ENCODE measurements around the gene NCOA5.

Gene NCOA5

GRCh38 chr20:46088409-46089166, 1.2 kb downstream of the NCOA5 start:
- no peak for DNase-seq

GRCh38 chr20:46087161-46087560, 2.6 kb downstream of the NCOA5 start:
- DNase-seq, result no peak

GRCh38 chr20:46085179-46085851, 4.4 kb downstream of the NCOA5 start:
- DNase-seq, result no peak

- DNase-seq, result no peak
Measured at GRCh38 chr20:46084805-46085178, 5.0 kb downstream of the NCOA5 start.

- no peak for DNase-seq
Measured at GRCh38 chr20:46083531-46084061, 6.2 kb downstream of the NCOA5 start.

- no peak for DNase-seq
Measured at GRCh38 chr20:46083101-46083500, 6.7 kb downstream of the NCOA5 start.

GRCh38 chr20:46081074-46081473, 8.7 kb downstream of the NCOA5 start:
- no peak for DNase-seq

- DNase-seq, result no peak
Measured at GRCh38 chr20:46078954-46079353, 10.8 kb downstream of the NCOA5 start.

- DNase-seq, result no peak
Measured at GRCh38 chr20:46077642-46078305, 12.0 kb downstream of the NCOA5 start.

- no peak for DNase-seq
Measured at GRCh38 chr20:46076806-46077205, 13.0 kb downstream of the NCOA5 start.

- no peak for DNase-seq
Measured at GRCh38 chr20:46074006-46074405, 15.8 kb downstream of the NCOA5 start.

- DNase-seq, result no peak
Measured at GRCh38 chr20:46073443-46073842, 16.3 kb downstream of the NCOA5 start.

- no peak for DNase-seq
Measured at GRCh38 chr20:46073024-46073423, 16.7 kb downstream of the NCOA5 start.

GRCh38 chr20:46071573-46071972, 18.2 kb downstream of the NCOA5 start:
- no peak for DNase-seq

- no peak for DNase-seq
Measured at GRCh38 chr20:46070215-46070900, 19.4 kb downstream of the NCOA5 start.

GRCh38 chr20:46065691-46066090, 24.1 kb downstream of the NCOA5 start:
- no peak for DNase-seq

- no peak for DNase-seq
Measured at GRCh38 chr20:46065006-46065405, 24.8 kb downstream of the NCOA5 start.

- DNase-seq, result no peak
Measured at GRCh38 chr20:46063652-46064054, 26.1 kb downstream of the NCOA5 start.

- no peak for DNase-seq
Measured at GRCh38 chr20:46063151-46063550, 26.6 kb downstream of the NCOA5 start.

GRCh38 chr20:46062621-46063020, 27.1 kb downstream of the NCOA5 start:
- no peak for DNase-seq

- no peak for DNase-seq
Measured at GRCh38 chr20:46062151-46062550, 27.6 kb downstream of the NCOA5 start.

GRCh38 chr20:46060975-46061374, 28.8 kb downstream of the NCOA5 start:
- no peak for DNase-seq

- DNase-seq, result no peak
Measured at GRCh38 chr20:46060301-46060881, 29.4 kb downstream of the NCOA5 start.

All from cortex of kidney (tissue), 1 donor.